Activated T-cell treated with anti-CD3 and anti-CD28 coated beads, Interleukin-2, amount 50 U/mL, for 72 hours (primary cell): Measurements from ENCODE around the gene MYG1. TPM values are rescaled to one million over a fixed set of nuclear protein-coding genes. Genes with fewer than 3 reads are reported as not detected.

Source experiments
- ATAC-seq, 2 donors: fragments of 150-1000 bp; cut with Tn5 transposase; replicated peaks in 1 of 2; 2 replicates each; pipeline ENCODE4 v1.10.0; 2021; ENCODE audit warnings: moderate library complexity in 2 of 2, mild to moderate bottlenecking in 1 of 2
- DNase-seq, 2 donors: peaks; one replicate each; pipeline ENCODE4 v3.0.0; 2021 to 2022; ENCODE audit warnings: mixed read lengths in 1 of 2
- H3K27ac Mint-ChIP-seq: one replicate; pipeline ENCODE4 v1.8.0; 2022; ENCODE audit warnings: mild to moderate bottlenecking, moderate library complexity, mixed read lengths
- H3K27me3 Mint-ChIP-seq: one replicate; pipeline ENCODE4 v1.8.0; 2022; ENCODE audit warnings: low read depth, mixed read lengths
- H3K36me3 Mint-ChIP-seq, 2 donors: one replicate each; pipeline ENCODE4 v1.8.0; 2022; ENCODE audit warnings: mixed read lengths in 2 of 2, mild to moderate bottlenecking in 1 of 2; ENCODE audit not compliant: insufficient read depth in 2 of 2
- H3K4me1 Mint-ChIP-seq: one replicate; pipeline ENCODE4 v1.8.0; 2022; ENCODE audit warnings: low read depth, mixed read lengths
- H3K4me3 Mint-ChIP-seq, 2 donors: one replicate each; pipeline ENCODE4 v1.8.0; 2022; ENCODE audit warnings: mild to moderate bottlenecking in 2 of 2, mixed read lengths in 2 of 2, moderate library complexity in 2 of 2
- H3K9me3 Mint-ChIP-seq, 2 donors: one replicate each; pipeline ENCODE4 v1.8.0; 2022; ENCODE audit warnings: mixed read lengths in 2 of 2
- total RNA-seq, 2 donors: library from RNA; stranded (reverse); gene quantifications; one replicate each; pipeline ENCODE4 v1.2.3, GENCODE V29; 2022

Gene MYG1
- total RNA-seq, 2 donors from 2014 or later = 83.5 to 89.9 TPM

- Mint-ChIP-seq H3K27ac (peak within 1 kb of the TSS; percentile 92), H3K9me3 (no peaks in the 10 kb centered on the region), H3K36me3 (peaks cover 9 to 22% of the 10 kb centered on the region in 2 donors), H3K4me1 (peaks cover 56% of the 10 kb centered on the region), H3K4me3 (peak within 1 kb of the TSS; percentile 96 to 98), H3K27me3 (no peaks in the 10 kb centered on the region)
- ATAC-seq (peak; percentile 91 to 92), DNase-seq (peak; percentile 88 to 89)
Measured at GRCh38 chr12:53267999-53268629, 31.4 kb upstream of the MYG1 start, which contains the start of gene ESPL1. Gene ESPL1, plus strand, starts transcription at chr12:53268299. Its CDS starts 468 bp downstream, at chr12:53268767.

DNA sequence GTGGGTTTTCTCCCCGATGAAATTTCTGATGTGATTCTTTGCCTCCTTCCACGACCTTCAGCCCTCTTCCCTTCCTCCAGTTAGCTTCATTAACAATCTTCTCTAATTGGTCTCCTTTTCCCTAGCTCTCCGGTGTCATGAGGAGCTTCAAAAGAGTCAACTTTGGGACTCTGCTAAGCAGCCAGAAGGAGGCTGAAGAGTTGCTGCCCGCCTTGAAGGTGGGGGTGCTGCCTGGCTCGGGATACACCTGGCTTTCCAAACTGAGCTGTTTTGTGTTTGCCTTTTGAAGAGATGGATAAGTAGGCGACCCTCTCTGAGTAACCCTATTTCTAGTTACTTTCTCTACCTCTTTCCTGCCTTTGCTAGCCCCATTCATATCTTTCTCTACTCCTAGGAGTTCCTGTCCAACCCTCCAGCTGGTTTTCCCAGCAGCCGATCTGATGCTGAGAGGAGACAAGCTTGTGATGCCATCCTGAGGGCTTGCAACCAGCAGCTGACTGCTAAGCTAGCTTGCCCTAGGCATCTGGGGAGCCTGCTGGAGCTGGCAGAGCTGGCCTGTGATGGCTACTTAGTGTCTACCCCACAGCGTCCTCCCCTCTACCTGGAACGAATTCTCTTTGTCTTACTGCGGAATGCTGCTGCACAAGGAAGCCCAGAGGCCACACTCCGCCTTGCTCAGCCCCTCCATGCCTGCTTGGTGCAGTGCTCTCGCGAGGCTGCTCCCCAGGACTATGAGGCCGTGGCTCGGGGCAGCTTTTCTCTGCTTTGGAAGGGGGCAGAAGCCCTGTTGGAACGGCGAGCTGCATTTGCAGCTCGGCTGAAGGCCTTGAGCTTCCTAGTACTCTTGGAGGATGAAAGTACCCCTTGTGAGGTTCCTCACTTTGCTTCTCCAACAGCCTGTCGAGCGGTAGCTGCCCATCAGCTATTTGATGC lies 30.6 kb upstream of the MYG1 start:
- Mint-ChIP-seq H3K27ac (peak overlapping the region; percentile 92), H3K4me1 (peaks cover 56% of the 10 kb centered on the region), H3K9me3 (no peaks in the 10 kb centered on the region), H3K4me3 (peak overlapping the region; percentile 96 to 98), H3K27me3 (no peaks in the 10 kb centered on the region), H3K36me3 (peaks cover 9 to 22% of the 10 kb centered on the region in 2 donors)
- no peak for ATAC-seq
- DNase-seq = no peak

GRCh38 chr12:53274445-53274844 lies 25.1 kb upstream of the MYG1 start:
- peaks cover 15 to 37% of the 10 kb centered on the region in 2 donors for H3K36me3 Mint-ChIP-seq
- H3K27me3 Mint-ChIP-seq = no peaks in the 10 kb centered on the region
- H3K9me3 Mint-ChIP-seq = no peaks in the 10 kb centered on the region
- DNase-seq (no peak), ATAC-seq (no peak)
- no peak overlapping the region for H3K27ac Mint-ChIP-seq
- no peak overlapping the region for H3K4me3 Mint-ChIP-seq
- peaks cover 36% of the 10 kb centered on the region for H3K4me1 Mint-ChIP-seq

DNA sequence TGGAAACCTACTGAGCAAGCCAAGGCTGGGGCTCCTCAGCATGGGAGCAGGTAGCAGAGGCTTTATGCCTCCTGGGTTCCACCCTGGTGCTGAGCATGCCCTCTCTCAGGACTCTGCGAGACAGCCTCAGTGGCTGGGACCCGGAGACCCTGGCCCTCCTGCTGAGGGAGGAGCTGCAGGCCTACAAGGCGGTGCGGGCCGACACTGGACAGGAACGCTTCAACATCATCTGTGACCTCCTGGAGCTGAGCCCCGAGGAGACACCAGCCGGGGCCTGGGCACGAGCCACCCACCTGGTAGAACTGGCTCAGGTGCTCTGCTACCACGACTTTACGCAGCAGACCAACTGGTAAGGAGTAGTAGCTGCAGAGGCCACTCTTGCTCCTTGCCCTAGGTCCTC lies 23.0 kb upstream of the MYG1 start:
- DNase-seq = no peak
- no peaks in the 10 kb centered on the region for H3K27me3 Mint-ChIP-seq
- H3K4me3 Mint-ChIP-seq = no peak overlapping the region
- H3K4me1 Mint-ChIP-seq = peaks cover 17% of the 10 kb centered on the region
- no peaks in the 10 kb centered on the region for H3K9me3 Mint-ChIP-seq
- peaks cover 12 to 34% of the 10 kb centered on the region in 2 donors for H3K36me3 Mint-ChIP-seq
- no peak for ATAC-seq
- H3K27ac Mint-ChIP-seq = no peak overlapping the region

GRCh38 chr12:53277981-53278380 lies 21.5 kb upstream of the MYG1 start:
- no peak overlapping the region for H3K27ac Mint-ChIP-seq
- ATAC-seq (no peak), DNase-seq (no peak)
- no peaks in the 10 kb centered on the region for H3K9me3 Mint-ChIP-seq
- peaks cover 18 to 33% of the 10 kb centered on the region in 2 donors for H3K36me3 Mint-ChIP-seq
- no peaks in the 10 kb centered on the region for H3K27me3 Mint-ChIP-seq
- H3K4me1 Mint-ChIP-seq = peaks cover 9% of the 10 kb centered on the region
- H3K4me3 Mint-ChIP-seq = no peak overlapping the region

DNA sequence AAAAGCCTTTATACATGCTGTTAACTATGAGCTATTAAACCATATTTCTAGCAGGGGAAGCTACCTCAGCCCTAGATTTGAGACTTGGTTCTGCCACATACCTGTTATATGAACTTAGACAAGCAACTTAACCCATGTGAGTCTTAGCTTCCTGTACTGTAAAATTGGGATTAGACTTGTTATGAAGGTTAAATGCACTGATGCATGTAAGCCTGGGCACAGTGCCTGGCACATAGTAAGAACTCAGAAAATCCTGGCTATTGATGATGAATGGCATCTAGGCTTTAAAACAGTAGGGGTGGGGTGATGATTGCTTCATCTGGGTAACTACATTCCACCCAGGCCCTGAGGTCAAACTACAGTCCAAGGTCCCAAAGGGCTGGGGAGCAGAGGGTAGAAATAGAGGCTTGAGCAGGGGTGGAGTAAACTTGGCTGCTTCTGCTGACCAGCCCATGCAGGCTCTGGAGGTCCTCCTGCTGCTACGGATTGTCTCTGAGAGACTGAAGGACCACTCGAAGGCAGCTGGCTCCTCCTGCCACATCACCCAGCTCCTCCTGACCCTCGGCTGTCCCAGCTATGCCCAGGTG lies 20.1 kb upstream of the MYG1 start:
- Mint-ChIP-seq H3K36me3 (peaks cover 20 to 37% of the 10 kb centered on the region in 2 donors), H3K27me3 (no peaks in the 10 kb centered on the region), H3K9me3 (no peaks in the 10 kb centered on the region), H3K27ac (no peak overlapping the region), H3K4me1 (peaks cover 5% of the 10 kb centered on the region), H3K4me3 (no peak overlapping the region)
- no peak for ATAC-seq
- no peak for DNase-seq

- Mint-ChIP-seq H3K4me1 (no peaks in the 10 kb centered on the region), H3K27ac (no peak overlapping the region), H3K9me3 (no peaks in the 10 kb centered on the region), H3K4me3 (no peak overlapping the region), H3K36me3 (peaks cover 20 to 35% of the 10 kb centered on the region in 2 donors), H3K27me3 (no peaks in the 10 kb centered on the region)
- ATAC-seq = no peak
- no peak for DNase-seq
Measured at GRCh38 chr12:53279888-53280498, 19.5 kb upstream of the MYG1 start.

DNA sequence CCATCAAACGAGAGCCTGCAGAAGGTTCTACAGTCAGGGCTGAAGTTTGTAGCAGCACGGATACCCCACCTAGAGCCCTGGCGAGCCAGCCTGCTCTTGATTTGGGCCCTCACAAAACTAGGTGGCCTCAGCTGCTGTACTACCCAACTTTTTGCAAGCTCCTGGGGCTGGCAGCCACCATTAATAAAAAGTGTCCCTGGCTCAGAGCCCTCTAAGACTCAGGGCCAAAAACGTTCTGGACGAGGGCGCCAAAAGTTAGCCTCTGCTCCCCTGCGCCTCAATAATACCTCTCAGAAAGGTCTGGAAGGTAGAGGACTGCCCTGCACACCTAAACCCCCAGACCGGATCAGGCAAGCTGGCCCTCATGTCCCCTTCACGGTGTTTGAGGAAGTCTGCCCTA lies 13.0 kb upstream of the MYG1 start:
- Mint-ChIP-seq H3K4me3 (no peak overlapping the region), H3K36me3 (peaks cover 17 to 40% of the 10 kb centered on the region in 2 donors)
- ATAC-seq = no peak

DNA sequence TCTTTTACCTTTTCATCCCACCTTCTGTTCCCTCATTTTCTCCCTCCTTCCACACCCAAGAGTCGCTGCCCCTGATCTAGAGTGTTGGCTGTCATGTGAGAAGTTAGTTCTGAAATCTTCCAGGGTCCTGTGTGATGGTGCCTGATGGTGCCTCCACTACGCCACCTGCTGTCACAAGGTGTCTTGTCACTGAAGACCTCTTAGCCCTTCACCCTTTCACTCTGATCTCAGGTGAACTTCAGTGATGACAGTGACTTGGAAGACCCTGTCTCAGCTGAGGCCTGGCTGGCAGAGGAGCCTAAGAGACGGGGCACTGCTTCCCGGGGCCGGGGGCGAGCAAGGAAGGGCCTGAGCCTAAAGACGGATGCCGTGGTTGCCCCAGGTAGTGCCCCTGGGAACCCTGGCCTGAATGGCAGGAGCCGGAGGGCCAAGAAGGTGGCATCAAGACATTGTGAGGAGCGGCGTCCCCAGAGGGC lies 11.7 kb upstream of the MYG1 start:
- Mint-ChIP-seq H3K36me3 (peaks cover 14 to 42% of the 10 kb centered on the region in 2 donors), H3K27ac (no peak overlapping the region)

More for the DNA sequence above, 13.0 kb upstream of the MYG1 start:
- Mint-ChIP-seq H3K27ac (no peak overlapping the region), H3K9me3 (no peaks in the 10 kb centered on the region), H3K4me1 (peaks cover 32% of the 10 kb centered on the region), H3K27me3 (no peaks in the 10 kb centered on the region)
- DNase-seq = no peak

DNA sequence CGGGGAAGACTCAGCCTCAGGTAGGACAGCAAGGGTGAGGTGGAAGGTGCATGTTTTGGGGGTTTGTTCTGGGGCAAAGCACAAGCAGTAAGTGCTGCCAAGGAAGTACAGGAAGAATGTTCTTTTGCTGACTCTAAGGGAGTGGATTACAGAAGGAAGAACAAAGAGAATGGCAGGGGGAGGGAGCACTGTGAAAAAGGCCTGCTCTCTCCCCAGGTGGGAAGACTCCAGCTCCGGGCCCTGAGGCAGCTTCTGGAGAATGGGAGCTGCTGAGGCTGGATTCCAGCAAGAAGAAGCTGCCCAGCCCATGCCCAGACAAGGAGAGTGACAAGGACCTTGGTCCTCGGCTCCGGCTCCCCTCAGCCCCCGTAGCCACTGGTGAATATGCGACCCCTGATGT lies 11.2 kb upstream of the MYG1 start:
- no peak overlapping the region for H3K27ac Mint-ChIP-seq
- DNase-seq (no peak), ATAC-seq (no peak)
- no peaks in the 10 kb centered on the region for H3K27me3 Mint-ChIP-seq
- H3K36me3 Mint-ChIP-seq = peaks cover 14 to 43% of the 10 kb centered on the region in 2 donors
- H3K4me3 Mint-ChIP-seq = no peak overlapping the region
- peaks cover 32% of the 10 kb centered on the region for H3K4me1 Mint-ChIP-seq
- no peaks in the 10 kb centered on the region for H3K9me3 Mint-ChIP-seq

More for the DNA sequence above, 11.7 kb upstream of the MYG1 start:
- DNase-seq = peak; percentile 57 to 65
- peak; percentile 61 to 70 for ATAC-seq
- Mint-ChIP-seq H3K27me3 (no peaks in the 10 kb centered on the region), H3K9me3 (no peaks in the 10 kb centered on the region), H3K4me1 (peaks cover 32% of the 10 kb centered on the region), H3K4me3 (no peak overlapping the region)

DNA sequence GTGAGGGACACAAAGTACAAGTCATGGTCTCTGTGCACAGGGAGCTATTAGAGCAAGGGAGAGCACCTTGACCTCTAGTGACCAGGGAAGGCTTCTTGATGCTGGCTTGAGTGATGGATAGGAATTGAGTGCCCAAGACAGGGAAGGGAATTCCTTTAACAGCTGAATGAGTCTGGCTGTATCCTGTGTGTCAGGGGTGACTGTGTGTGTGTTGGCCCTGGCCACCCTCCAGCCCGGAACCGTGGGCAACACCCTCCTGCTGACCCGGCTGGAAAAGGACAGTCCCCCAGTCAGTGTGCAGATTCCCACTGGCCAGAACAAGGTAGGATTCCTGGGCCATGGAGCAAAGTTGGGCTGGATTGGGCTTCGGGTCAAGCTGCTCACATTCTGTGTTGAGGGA lies 9.6 kb upstream of the MYG1 start:
- Mint-ChIP-seq H3K27me3 (no peaks in the 10 kb centered on the region), H3K9me3 (no peaks in the 10 kb centered on the region), H3K36me3 (peaks cover 10 to 40% of the 10 kb centered on the region in 2 donors), H3K4me1 (peaks cover 35% of the 10 kb centered on the region), H3K4me3 (peak overlapping the region; percentile 55 to 60), H3K27ac (peak overlapping the region; percentile 61)
- no peak for DNase-seq
- ATAC-seq = no peak

DNA sequence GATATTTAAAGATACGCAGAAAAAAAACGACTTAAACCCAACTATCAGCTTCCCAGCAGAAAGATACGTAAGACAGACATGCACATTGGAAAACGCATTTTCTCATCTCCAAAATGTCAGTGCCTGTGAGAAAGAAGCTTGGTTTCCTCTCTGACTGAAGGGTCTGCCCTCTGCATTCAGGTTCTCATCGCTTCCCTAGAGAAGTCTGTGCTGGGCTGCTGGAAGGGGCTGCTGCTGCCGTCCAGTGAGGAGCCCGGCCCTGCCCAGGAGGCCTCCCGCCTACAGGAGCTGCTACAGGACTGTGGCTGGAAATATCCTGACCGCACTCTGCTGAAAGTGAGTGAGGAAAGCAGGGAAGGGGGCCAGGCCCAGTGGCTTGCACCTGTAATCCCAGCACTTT lies 8.8 kb upstream of the MYG1 start:
- Mint-ChIP-seq H3K36me3 (peaks cover 10 to 36% of the 10 kb centered on the region in 2 donors), H3K27ac (peak overlapping the region; percentile 61), H3K27me3 (no peaks in the 10 kb centered on the region), H3K4me3 (peak overlapping the region; percentile 55 to 60), H3K4me1 (peaks cover 43% of the 10 kb centered on the region), H3K9me3 (no peaks in the 10 kb centered on the region)
- DNase-seq (peak; percentile 17 to 21), ATAC-seq (peak; percentile 14 to 15)
